Nasal cavity respiratory epithelium epithelial cell of viscerocranial mucosa (primary cell): ENCODE data around the gene OXSR1. TPM values are rescaled to one million over a fixed set of nuclear protein-coding genes. Genes with fewer than 3 reads are reported as not detected.

Experiments
- total RNA-seq: library from RNA; depleted of rRNA; stranded (reverse); fragments of >200 nt; gene quantifications from 2 replicates; pipeline ENCODE4 v1.2.3, GENCODE V29; 2014

Gene OXSR1
- 66.7 and 167 TPM in 2 replicates for total RNA-seq

GRCh38 chr3:38164952-38165721 is at the start of gene OXSR1:
OXSR1 (plus strand) TSS chr3:38165537; CDS start chr3:38165877, 340 bp downstream.

GRCh38 chr3:38136777-38137614 is 28.3 kb upstream of the OXSR1 start, which contains the start of gene ACAA1:
ACAA1 (minus strand) TSS chr3:38137127; CDS start chr3:38137035, 92 bp downstream.

GRCh38 chr3:38138349-38139190 is 26.8 kb upstream of the OXSR1 start, which contains the start of gene MYD88:
MYD88 (plus strand) TSS chr3:38138661; CDS start chr3:38138701, 40 bp downstream.

GRCh38 chr3:38265604-38266307 is 100.4 kb downstream of the OXSR1 start, which contains the start of gene SLC22A13:
SLC22A13 (plus strand) TSS chr3:38265812; CDS start chr3:38265861, 49 bp downstream.

GRCh38 chr3:38281895-38282686 is 116.8 kb downstream of the OXSR1 start, which contains the start of gene SLC22A14:
SLC22A14 (plus strand) TSS chr3:38282294; CDS start chr3:38306027, 23,733 bp downstream.

Other genes starting within 250 kb of the OXSR1 start
- 28.0 and 45.5 TPM in 2 replicates for gene VILL, start 174.8 kb upstream of the OXSR1 start, total RNA-seq
- gene PLCD1, start 135.9 kb upstream of the OXSR1 start, total RNA-seq, result 41.4 and 41.6 TPM in 2 replicates
- under 0.01 and 0.21 TPM in 2 replicates for gene DLEC1, start 126.3 kb upstream of the OXSR1 start, total RNA-seq
- 46.9 and 54.7 TPM in 2 replicates for gene ACAA1, start 28.4 kb upstream of the OXSR1 start, total RNA-seq
- 18.8 and 33.0 TPM in 2 replicates for gene MYD88, start 26.9 kb upstream of the OXSR1 start, total RNA-seq
- gene SLC22A13, start 100.3 kb downstream of the OXSR1 start, total RNA-seq, result 0.34 and 0.43 TPM in 2 replicates
- 0.34 and 0.57 TPM in 2 replicates for gene SLC22A14, start 116.8 kb downstream of the OXSR1 start, total RNA-seq
- 2.1 and 4.6 TPM in 2 replicates for gene XYLB, start 181.2 kb downstream of the OXSR1 start, total RNA-seq